ENCODE measurements around the gene DPH2.

DPH2 gene

DNA sequence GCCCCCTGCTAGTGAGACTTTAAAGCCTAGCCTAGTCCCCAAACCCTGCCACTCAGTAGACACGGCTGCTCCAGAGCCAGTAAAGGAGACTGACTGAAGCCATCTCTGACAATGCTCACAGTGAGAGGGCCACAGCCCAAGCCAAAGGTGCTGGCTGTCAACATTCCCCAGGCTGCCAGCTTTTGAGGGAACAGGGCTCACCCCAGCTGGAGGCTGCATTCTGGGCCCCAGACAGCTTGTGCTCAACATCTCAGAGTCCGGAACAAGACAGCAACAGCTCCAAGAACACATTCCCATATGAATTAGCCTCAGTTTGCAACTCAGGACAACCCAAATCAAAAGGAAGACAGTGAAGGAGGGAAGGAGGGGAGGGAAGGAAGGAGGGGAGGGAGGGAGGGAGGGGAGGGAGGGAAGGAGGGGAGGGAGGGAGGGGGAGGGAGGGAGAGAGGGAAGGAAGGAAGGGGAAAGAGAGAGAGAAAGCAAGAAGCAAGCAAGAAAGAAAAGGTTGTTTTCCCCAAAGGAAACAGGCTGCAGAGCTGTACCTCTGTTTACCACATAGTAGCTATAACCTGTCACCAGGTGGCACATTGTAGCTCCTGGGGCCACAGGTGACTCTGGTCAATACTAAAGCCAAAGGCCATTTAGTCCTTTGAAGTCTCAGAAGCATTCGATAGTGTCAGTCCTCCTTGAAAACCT, 30.8 kb upstream of the DPH2 start:
- TF ChIP-seq, protein P1, sequence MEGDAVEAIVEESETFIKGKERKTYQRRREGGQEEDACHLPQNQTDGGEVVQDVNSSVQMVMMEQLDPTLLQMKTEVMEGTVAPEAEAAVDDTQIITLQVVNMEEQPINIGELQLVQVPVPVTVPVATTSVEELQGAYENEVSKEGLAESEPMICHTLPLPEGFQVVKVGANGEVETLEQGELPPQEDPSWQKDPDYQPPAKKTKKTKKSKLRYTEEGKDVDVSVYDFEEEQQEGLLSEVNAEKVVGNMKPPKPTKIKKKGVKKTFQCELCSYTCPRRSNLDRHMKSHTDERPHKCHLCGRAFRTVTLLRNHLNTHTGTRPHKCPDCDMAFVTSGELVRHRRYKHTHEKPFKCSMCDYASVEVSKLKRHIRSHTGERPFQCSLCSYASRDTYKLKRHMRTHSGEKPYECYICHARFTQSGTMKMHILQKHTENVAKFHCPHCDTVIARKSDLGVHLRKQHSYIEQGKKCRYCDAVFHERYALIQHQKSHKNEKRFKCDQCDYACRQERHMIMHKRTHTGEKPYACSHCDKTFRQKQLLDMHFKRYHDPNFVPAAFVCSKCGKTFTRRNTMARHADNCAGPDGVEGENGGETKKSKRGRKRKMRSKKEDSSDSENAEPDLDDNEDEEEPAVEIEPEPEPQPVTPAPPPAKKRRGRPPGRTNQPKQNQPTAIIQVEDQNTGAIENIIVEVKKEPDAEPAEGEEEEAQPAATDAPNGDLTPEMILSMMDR (IDR thresholded peaks at IDR 0.05; ENCODE audit: insufficient read depth, low read length, missing control alignments): no peak
- CTCF ChIA-PET: interaction anchor here (1.3 to 14.4 kb wide), 5 partner anchors 9 to 410 kb away, joined by 4 to 1004 read pairs (median 6); no protein-coding TSS in a partner anchor
- H3K4me3 ChIP-seq (ENCODE audit: low read depth, low read length): no peak overlapping the region
- DNase-seq (ENCODE audit: low read depth, low spot score): no peak
- POLR2A ChIA-PET: no interaction called here

DNA sequence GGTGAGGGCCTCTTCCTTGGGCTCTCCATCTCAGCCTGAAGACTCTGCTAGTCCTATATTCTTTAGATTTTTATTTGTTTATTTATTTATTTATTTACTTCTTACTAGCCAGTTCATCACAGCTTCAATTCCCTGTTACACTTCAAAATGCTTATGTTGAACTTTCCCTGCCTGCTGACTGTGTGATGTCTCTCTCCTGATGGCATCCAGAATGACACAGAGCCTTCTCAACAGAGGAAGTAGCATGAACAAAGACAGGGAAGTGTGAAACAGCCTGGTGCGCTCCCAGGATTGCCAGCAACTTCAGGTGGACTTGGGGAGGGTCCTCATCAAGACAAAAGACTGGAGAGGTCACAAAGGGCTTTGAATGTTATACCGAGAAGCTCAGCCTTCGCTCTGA, 27.4 kb upstream of the DPH2 start:
- POLR2A ChIA-PET: no interaction called here
- no peak overlapping the region for H3K4me3 ChIP-seq (ENCODE audit: low read depth, low read length)
- CTCF ChIA-PET: interaction anchor here (6.2 to 10.1 kb wide), 2 partner anchors 10 to 177 kb away, joined by 98 to 167 read pairs; partner anchors contain the start of gene ARTN
- DNase-seq (ENCODE audit: low read depth, low spot score): no peak
- TF ChIP-seq, protein P1 (IDR thresholded peaks at IDR 0.05; ENCODE audit: insufficient read depth, low read length, missing control alignments): no peak

DNA sequence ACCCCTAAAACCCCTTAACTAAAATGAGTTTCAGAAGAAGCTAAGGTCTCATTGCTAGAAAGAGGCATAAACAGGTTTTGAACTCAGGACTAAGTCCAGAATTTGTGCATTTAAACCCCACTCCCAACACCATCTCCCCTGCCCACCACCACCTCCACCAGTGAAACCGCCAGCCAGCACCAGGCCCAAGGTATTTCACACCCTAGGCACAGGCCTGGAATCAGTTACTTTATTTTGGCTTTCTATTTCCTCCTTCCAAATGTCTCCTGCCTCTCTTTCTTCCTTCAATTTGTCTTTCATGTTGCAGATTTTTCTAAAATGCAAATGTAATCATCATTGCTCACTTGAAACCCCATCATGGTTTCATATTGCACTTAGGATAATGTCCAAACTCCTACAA, 24.9 kb upstream of the DPH2 start:
- ChIA-PET POLR2A (no interaction called here), CTCF (interaction anchor here (1.0 to 10.1 kb wide), 3 partner anchors 12 to 180 kb away, joined by 3 to 167 read pairs (median 98); partner anchors contain the start of gene ARTN)
- H3K4me3 ChIP-seq (ENCODE audit: low read depth, low read length): no peak overlapping the region
- TF ChIP-seq, protein P1 (IDR thresholded peaks at IDR 0.05; ENCODE audit: insufficient read depth, low read length, missing control alignments): no peak
- DNase-seq (ENCODE audit: low read depth, low spot score): no peak

GRCh38 chr1:43945674-43946235, 24.1 kb upstream of the DPH2 start:
- POLR2A ChIA-PET: interaction anchor here (0.6 kb wide), 1 partner anchor 570 kb away, joined by 4 read pairs; no protein-coding TSS in a partner anchor
- DNase-seq (ENCODE audit: low read depth, low spot score): no peak
- CTCF ChIA-PET: interaction anchor here (0.6 to 10.1 kb wide), 12 partner anchors 9 to 416 kb away, joined by 3 to 167 read pairs (median 4); partner anchors contain the start of gene ARTN
- TF ChIP-seq, protein P1 (IDR thresholded peaks at IDR 0.05; ENCODE audit: insufficient read depth, low read length, missing control alignments): no peak
- H3K4me3 ChIP-seq (ENCODE audit: low read depth, low read length): peak overlapping the region; percentile 86

DNA sequence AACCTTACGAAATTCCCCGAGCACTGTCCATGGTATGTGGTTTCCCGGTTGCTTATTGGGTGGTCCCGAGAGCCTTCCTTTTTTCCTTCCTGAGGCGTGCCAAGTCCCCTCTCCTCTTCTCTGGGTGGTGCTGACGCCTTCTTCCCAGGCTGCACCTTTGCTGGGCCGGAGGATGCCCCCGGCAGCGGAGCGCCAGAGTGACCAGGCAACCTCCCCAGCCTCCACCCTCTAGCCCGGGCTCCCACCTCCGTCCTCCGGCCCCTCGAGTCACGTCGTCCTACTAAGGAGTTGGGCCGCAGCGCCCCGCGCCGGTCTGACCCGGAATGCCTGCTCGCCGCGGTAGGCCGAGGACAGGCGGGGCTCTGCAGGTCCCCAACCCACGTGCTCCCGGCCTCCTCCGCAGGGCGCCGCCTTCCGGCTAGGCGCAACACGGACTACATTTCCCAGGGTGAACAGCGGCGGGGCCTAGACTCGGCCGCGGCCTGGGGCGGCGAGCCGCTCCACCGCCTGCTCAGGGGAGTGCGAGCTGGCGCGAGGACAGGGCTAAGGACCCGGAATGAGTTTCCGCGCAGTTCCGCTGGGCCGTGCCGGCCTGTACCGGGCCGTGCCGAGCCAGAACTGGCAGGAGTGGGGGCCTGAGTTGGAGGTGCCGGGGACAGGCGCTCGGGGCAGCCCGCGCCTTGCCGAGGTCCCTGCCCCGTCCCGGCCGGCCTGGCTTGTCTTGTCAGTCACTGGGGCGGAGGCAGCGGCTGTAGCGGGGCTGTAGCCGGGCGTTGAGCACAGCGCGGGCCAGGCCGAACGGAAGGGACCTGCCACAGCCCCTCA, 23.4 kb upstream of the DPH2 start, which contains the start of gene IPO13:
IPO13 (plus strand) TSS at position 715 of the 825 bp plus-strand sequence. CDS start 651 bp downstream, outside the sequence.
- ChIA-PET CTCF (interaction anchor here (0.6 to 10.1 kb wide), 18 partner anchors 9 to 416 kb away, joined by 3 to 167 read pairs (median 4); partner anchors contain the start of genes ARTN and DPH2), POLR2A (interaction anchor here (0.6 to 1.6 kb wide), 2 partner anchors 10 to 571 kb away, joined by 4 read pairs; no protein-coding TSS in a partner anchor)
- peak within 1 kb of the TSS; percentile 86 for H3K4me3 ChIP-seq (ENCODE audit: low read depth, low read length)
- TF ChIP-seq, protein P1 (IDR thresholded peaks at IDR 0.05; ENCODE audit: insufficient read depth, low read length, missing control alignments): peak; percentile 67
- DNase-seq (ENCODE audit: low read depth, low spot score): peak; percentile 38

Measured in AG04449 (cell line).